WTC11 (cell line): ENCODE measurements around the gene SMPDL3A.

ENCODE experiments used
- SP1 ChIP-seq: sonication (generic); formaldehyde crosslinking; conservative IDR thresholded peaks from 2 replicates; pipeline ENCODE4 v1.8.1; 2022; ENCODE audit warnings: missing genetic modification reagents
- TF ChIP-seq, protein P1 (sequence below): fragments of 200-600 bp; IDR thresholded peaks from 2 replicates; pipeline ENCODE4 v1.8.0; 2022; ENCODE audit warnings: antibody characterized with exemption

DNA sequence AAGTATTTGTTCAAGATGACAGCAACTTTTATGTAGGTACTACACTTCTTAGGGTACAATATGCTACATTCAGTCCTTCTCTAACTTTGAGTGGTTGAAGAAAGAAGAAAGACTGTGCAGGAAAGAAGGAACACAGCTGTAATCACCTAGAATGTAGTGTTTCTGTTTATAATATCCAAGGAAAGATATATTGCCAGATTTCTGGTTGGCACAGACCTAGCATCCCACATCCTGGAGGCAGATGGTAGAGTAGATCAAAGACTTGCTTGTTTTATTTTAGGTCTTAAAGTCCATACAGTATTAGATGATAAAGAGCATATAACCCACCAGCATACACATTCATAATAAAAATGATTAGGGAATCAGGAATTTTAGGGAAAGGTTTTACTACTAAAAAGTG lies 22.8 kb upstream of the SMPDL3A start:
- TF ChIP-seq SP1 (CRISPR knock-in tag), result no peak
- TF ChIP-seq, protein P1, sequence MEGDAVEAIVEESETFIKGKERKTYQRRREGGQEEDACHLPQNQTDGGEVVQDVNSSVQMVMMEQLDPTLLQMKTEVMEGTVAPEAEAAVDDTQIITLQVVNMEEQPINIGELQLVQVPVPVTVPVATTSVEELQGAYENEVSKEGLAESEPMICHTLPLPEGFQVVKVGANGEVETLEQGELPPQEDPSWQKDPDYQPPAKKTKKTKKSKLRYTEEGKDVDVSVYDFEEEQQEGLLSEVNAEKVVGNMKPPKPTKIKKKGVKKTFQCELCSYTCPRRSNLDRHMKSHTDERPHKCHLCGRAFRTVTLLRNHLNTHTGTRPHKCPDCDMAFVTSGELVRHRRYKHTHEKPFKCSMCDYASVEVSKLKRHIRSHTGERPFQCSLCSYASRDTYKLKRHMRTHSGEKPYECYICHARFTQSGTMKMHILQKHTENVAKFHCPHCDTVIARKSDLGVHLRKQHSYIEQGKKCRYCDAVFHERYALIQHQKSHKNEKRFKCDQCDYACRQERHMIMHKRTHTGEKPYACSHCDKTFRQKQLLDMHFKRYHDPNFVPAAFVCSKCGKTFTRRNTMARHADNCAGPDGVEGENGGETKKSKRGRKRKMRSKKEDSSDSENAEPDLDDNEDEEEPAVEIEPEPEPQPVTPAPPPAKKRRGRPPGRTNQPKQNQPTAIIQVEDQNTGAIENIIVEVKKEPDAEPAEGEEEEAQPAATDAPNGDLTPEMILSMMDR, result no peak
